GM21529 (cell line): Measurements from ENCODE around the gene VAMP2.

Experiments
- ATAC-seq: cut with Tn5 transposase; IDR thresholded peaks from one replicate; pipeline ENCODE4 v1.9.1; 2021; ENCODE audit not compliant: unreplicated experiment

The VAMP2 gene

GRCh38 chr17:8155996-8156245 lies 6.8 kb downstream of the VAMP2 start:
- ATAC-seq, result no peak

GRCh38 chr17:8155231-8155995 lies 7.3 kb downstream of the VAMP2 start:
- no peak for ATAC-seq

GRCh38 chr17:8154608-8155155 lies 8.1 kb downstream of the VAMP2 start:
- ATAC-seq, result no peak

GRCh38 chr17:8153957-8154607 lies 8.7 kb downstream of the VAMP2 start:
- no peak for ATAC-seq

- ATAC-seq, result no peak
Observed at GRCh38 chr17:8153525-8153956, 9.2 kb downstream of the VAMP2 start.

- ATAC-seq, result no peak
Observed at GRCh38 chr17:8153031-8153451, 9.7 kb downstream of the VAMP2 start.

- ATAC-seq, result no peak
Observed at GRCh38 chr17:8152112-8152775, 10.5 kb downstream of the VAMP2 start, which contains the start of gene PER1. PER1 (minus strand) TSS chr17:8152404; CDS start chr17:8150706, 1,698 bp downstream.

- ATAC-seq, result no peak
Observed at GRCh38 chr17:8151641-8152111, 11.1 kb downstream of the VAMP2 start.

- ATAC-seq, result peak; percentile 49
Observed at GRCh38 chr17:8151120-8151640, 11.6 kb downstream of the VAMP2 start.

GRCh38 chr17:8150194-8151119 lies 12.3 kb downstream of the VAMP2 start:
- ATAC-seq, result peak; percentile 4

GRCh38 chr17:8149419-8150193 lies 13.1 kb downstream of the VAMP2 start:
- no peak for ATAC-seq

GRCh38 chr17:8148560-8148959 lies 14.2 kb downstream of the VAMP2 start:
- ATAC-seq, result no peak

- no peak for ATAC-seq
Observed at GRCh38 chr17:8147805-8148404, 14.8 kb downstream of the VAMP2 start.

- no peak for ATAC-seq
Observed at GRCh38 chr17:8147141-8147804, 15.5 kb downstream of the VAMP2 start.

- no peak for ATAC-seq
Observed at GRCh38 chr17:8146381-8147140, 16.2 kb downstream of the VAMP2 start.

GRCh38 chr17:8145811-8146210 lies 16.9 kb downstream of the VAMP2 start:
- no peak for ATAC-seq

GRCh38 chr17:8144401-8145231 lies 18.1 kb downstream of the VAMP2 start:
- ATAC-seq, result no peak
